ENCODE data around the gene POLE3. TPM values are rescaled to one million over a fixed set of nuclear protein-coding genes. Genes with fewer than 3 reads are reported as not detected.

The POLE3 gene
- total and polyA plus RNA-seq, 9 of the 15 experiments (the other 6 are each of a cell fraction or from before 2014, with no cell fraction given) = 52.6 to 179 (median 110) TPM

- 4% methylated on average over 29 of the region's 50 CpGs for WGBS (ENCODE audit: insufficient coverage, low coverage, missing lambda C conversion rate)
- Histone ChIP-seq H2AFZ (ENCODE audit: low read depth, low read length) (peak within 1 kb of the TSS; percentile 94), H3K9me1 (ENCODE audit: control insufficient read depth, insufficient read depth, low read length) (no peaks in the 10 kb centered on the region), H3K36me3 (ENCODE audit: control insufficient read depth, insufficient read depth, low read length) (no peaks in the 10 kb centered on the region), H4K20me1 (replicated peaks; ENCODE audit: control insufficient read depth, insufficient read depth, low read length) (0 out of 2 replicates have a peak, but pooled peaks cover 3% of the 10 kb centered on the region), H3K9ac (ENCODE audit: insufficient read depth in 1 of 2, low read depth in 2 of 2, low read length in 2 of 2) (peak within 1 kb of the TSS; percentile 53 to 97), H3K27me3 (ENCODE audit: control insufficient read depth in 2 of 2, insufficient read depth in 2 of 2, low read length in 2 of 2) (no peaks in the 10 kb centered on the region), H3K27ac (ENCODE audit: extremely low read depth, low read depth, low read length) (peak within 1 kb of the TSS; percentile 45), H3K4me2 (ENCODE audit: insufficient read depth, low read length) (peak within 1 kb of the TSS; percentile 82), H3K79me2 (ENCODE audit: control insufficient read depth, insufficient read depth, low read length) (no peaks in the 10 kb centered on the region), H3K4me1 (replicated peaks in 1 of 2; ENCODE audit: control insufficient read depth in 2 of 2, insufficient read depth in 2 of 2, low read length in 2 of 2) (peaks cover 22 to 45% of the 10 kb centered on the region in 2 experiments; a peak in 4 of 5 replicates), H3K9me3 (replicated peaks; ENCODE audit: control insufficient read depth, insufficient read depth, low read depth, low read length) (no peaks in the 10 kb centered on the region), H3K4me3 (peak within 1 kb of the TSS; percentile 82)
- in situ Hi-C loops (cut with MboI) = no loop called here
- peak; percentile 98 for ATAC-seq
- no TSS peak for BruUV-seq (replicated peaks)
- ChIA-PET CTCF (ENCODE audit: low intra/inter-chr PET ratio) (interaction anchor here (0.8 to 1.3 kb wide), 2 partner anchors 47 to 127 kb away, joined by 3 read pairs; no protein-coding TSS in a partner anchor), POLR2A (interaction anchor here (0.5 to 4.5 kb wide), 11 partner anchors 9 to 263 kb away, joined by 3 to 43 read pairs (median 3); partner anchors contain the start of genes BSPRY, C9orf43, CDC26 and POLE3)
- intact Hi-C loops (cut with micrococcal nuclease) = loop anchor here (10.0 kb wide), 1 partner anchor 126 kb away; the partner anchor contains the start of genes CDC26 and PRPF4
- peak; percentile 78 for FAIRE-seq
- DNase-seq (ENCODE audit: extremely low read depth in 1 of 4, low spot score in 3 of 4) = peak; percentile 99
- TF ChIP-seq NFXL1 (CRISPR knock-in tag; IDR thresholded peaks at IDR 0.05) (no peak), TRIM28 (IDR thresholded peaks at IDR 0.05) (no peak; the same call in 1 of the 2 replicates), RBM15 (IDR thresholded peaks at IDR 0.05; ENCODE audit: insufficient read depth, low read length) (no peak), PHF8 (IDR thresholded peaks at IDR 0.05; ENCODE audit: borderline replicate concordance, low read length) (peak; percentile 83; the same call in 1 of the 2 replicates), ZBTB8A (IDR thresholded peaks at IDR 0.05; ENCODE audit: partially characterized antibody) (no peak), HMG20B (CRISPR knock-in tag; IDR thresholded peaks at IDR 0.05) (no peak), CBX5 (IDR thresholded peaks at IDR 0.05; ENCODE audit: borderline replicate concordance, low read depth) (no peak), ARID1B (IDR thresholded peaks at IDR 0.05) (peak; percentile 41; the same call in 1 of the 2 replicates), MCM7 (IDR thresholded peaks at IDR 0.05) (no peak), ZNF212 (CRISPR knock-in tag; IDR thresholded peaks at IDR 0.05) (no peak), ZNF561 (CRISPR knock-in tag; conservative IDR thresholded peaks at IDR 0.05) (no peak), SREBF2 (CRISPR knock-in tag; IDR thresholded peaks at IDR 0.05) (no peak), NBN (IDR thresholded peaks at IDR 0.05; ENCODE audit: low read depth) (no peak), ZNF740 (CRISPR knock-in tag; IDR thresholded peaks at IDR 0.05) (peak; percentile 97), ZNF740 (tag; IDR thresholded peaks at IDR 0.05) (peak in 1 of 2 experiments; percentile 81; a peak in 2 of 4 replicates)
- TF ChIP-seq, protein P1, sequence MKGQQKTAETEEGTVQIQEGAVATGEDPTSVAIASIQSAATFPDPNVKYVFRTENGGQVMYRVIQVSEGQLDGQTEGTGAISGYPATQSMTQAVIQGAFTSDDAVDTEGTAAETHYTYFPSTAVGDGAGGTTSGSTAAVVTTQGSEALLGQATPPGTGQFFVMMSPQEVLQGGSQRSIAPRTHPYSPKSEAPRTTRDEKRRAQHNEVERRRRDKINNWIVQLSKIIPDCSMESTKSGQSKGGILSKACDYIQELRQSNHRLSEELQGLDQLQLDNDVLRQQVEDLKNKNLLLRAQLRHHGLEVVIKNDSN (CRISPR knock-in tag; IDR thresholded peaks at IDR 0.05) = no peak
- TF ChIP-seq, protein P2, sequence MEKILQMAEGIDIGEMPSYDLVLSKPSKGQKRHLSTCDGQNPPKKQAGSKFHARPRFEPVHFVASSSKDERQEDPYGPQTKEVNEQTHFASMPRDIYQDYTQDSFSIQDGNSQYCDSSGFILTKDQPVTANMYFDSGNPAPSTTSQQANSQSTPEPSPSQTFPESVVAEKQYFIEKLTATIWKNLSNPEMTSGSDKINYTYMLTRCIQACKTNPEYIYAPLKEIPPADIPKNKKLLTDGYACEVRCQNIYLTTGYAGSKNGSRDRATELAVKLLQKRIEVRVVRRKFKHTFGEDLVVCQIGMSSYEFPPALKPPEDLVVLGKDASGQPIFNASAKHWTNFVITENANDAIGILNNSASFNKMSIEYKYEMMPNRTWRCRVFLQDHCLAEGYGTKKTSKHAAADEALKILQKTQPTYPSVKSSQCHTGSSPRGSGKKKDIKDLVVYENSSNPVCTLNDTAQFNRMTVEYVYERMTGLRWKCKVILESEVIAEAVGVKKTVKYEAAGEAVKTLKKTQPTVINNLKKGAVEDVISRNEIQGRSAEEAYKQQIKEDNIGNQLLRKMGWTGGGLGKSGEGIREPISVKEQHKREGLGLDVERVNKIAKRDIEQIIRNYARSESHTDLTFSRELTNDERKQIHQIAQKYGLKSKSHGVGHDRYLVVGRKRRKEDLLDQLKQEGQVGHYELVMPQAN (IDR thresholded peaks at IDR 0.05; ENCODE audit: borderline replicate concordance) = 0 out of 2 replicates have a peak, but pooled peaks have one; percentile 50
Observed at GRCh38 chr9:113401027-113401792, 9.3 kb downstream of the POLE3 start, which contains the start of gene ALAD. Gene ALAD (minus strand): TSS chr9:113401284. CDS start chr9:113393559, 7,725 bp downstream.
